HepG2 (cell line): ENCODE measurements around the gene MYO19. TPM values are rescaled to one million over a fixed set of nuclear protein-coding genes. Genes with fewer than 3 reads are reported as not detected.

Experiments
- BRD4 ChIP-seq: sonication (generic); formaldehyde crosslinking; IDR thresholded peaks from 2 replicates; pipeline ENCODE4 v1.4.0; 2020; ENCODE audit warnings: missing genetic modification reagents
- HOXD1 ChIP-seq: sonication (generic); formaldehyde crosslinking; IDR thresholded peaks from 2 replicates; pipeline ENCODE4 v1.5.0; 2020; ENCODE audit warnings: missing genetic modification reagents
- IKZF1 ChIP-seq: fragments of 450-650 bp; IDR thresholded peaks from 2 replicates; pipeline ENCODE4 v1.7.1; 2016
- SYNCRIP ChIP-seq: fragments of 200-400 bp; formaldehyde crosslinking; IDR thresholded peaks from 2 replicates; pipeline ENCODE4 v1.6.1; 2018; ENCODE audit warnings: mild to moderate bottlenecking, low read depth, low read length; ENCODE audit not compliant: insufficient read depth
- ZNF224 ChIP-seq: sonication (generic); formaldehyde crosslinking; IDR thresholded peaks from 2 replicates; pipeline ENCODE4 v1.5.0; 2020; ENCODE audit warnings: mild to moderate bottlenecking, missing genetic modification reagents
- ZNF512 ChIP-seq: sonication (generic); formaldehyde crosslinking; IDR thresholded peaks from 2 replicates; pipeline ENCODE4 v1.4.0; 2020; ENCODE audit warnings: mild to moderate bottlenecking, missing genetic modification reagents
- ZNF713 ChIP-seq: sonication (generic); formaldehyde crosslinking; IDR thresholded peaks from 2 replicates; pipeline ENCODE4 v1.4.0; 2020; ENCODE audit warnings: mild to moderate bottlenecking, missing genetic modification reagents
- polyA plus RNA-seq, 8 experiments: library from polyadenylated mRNA; depleted of rRNA in 3 of 8; stranded (reverse) in 7 of 8; unstranded in 1 of 8; fragments of >200 nt; fragmentation: Illumina TruSeq in 4 of 8; extraction: Trizol in 4 of 8; gene quantifications; 2 replicates each; pipeline versions ENCODE4 v1.2.1 to v1.2.3, GENCODE V29; 2011 to 2016; ENCODE audit warnings: low read depth in 4 of 8, missing spikeins in 1 of 8, mixed read lengths in 1 of 8; ENCODE audit not compliant: insufficient read depth in 1 of 8
- total RNA-seq, 5 experiments: library from RNA; depleted of rRNA; stranded (reverse); fragments of >200 nt; fragmentation: Illumina TruSeq; extraction: Trizol; gene quantifications; 2 replicates each; pipeline ENCODE4 v1.2.3, GENCODE V29; 2016; ENCODE audit warnings: low read depth in 1 of 5
- TF ChIP-seq, protein P1 (sequence below): sonication (generic); formaldehyde crosslinking; IDR thresholded peaks from 2 replicates; pipeline ENCODE4 v1.4.0; 2020; ENCODE audit warnings: mild to moderate bottlenecking, missing genetic modification reagents
- TF ChIP-seq, protein P2 (sequence below): fragments of 450-650 bp; IDR thresholded peaks from 2 replicates; pipeline ENCODE4 v1.6.1; 2016
- TF ChIP-seq, protein P3 (sequence below): sonication (generic); formaldehyde crosslinking; IDR thresholded peaks from 2 replicates; pipeline ENCODE4 v1.4.0; 2020; ENCODE audit warnings: mild to moderate bottlenecking, missing genetic modification reagents
- TF ChIP-seq, protein P4 (sequence below): sonication (generic); formaldehyde crosslinking; IDR thresholded peaks from 2 replicates; pipeline ENCODE4 v1.5.0; 2020; ENCODE audit warnings: mild to moderate bottlenecking, missing genetic modification reagents

Gene MYO19
- total and polyA plus RNA-seq, 2 of the 13 experiments (the other 11 are each of a cell fraction or from before 2014, with no cell fraction given): 75.7 to 82.3 TPM

- TF ChIP-seq, protein P1, sequence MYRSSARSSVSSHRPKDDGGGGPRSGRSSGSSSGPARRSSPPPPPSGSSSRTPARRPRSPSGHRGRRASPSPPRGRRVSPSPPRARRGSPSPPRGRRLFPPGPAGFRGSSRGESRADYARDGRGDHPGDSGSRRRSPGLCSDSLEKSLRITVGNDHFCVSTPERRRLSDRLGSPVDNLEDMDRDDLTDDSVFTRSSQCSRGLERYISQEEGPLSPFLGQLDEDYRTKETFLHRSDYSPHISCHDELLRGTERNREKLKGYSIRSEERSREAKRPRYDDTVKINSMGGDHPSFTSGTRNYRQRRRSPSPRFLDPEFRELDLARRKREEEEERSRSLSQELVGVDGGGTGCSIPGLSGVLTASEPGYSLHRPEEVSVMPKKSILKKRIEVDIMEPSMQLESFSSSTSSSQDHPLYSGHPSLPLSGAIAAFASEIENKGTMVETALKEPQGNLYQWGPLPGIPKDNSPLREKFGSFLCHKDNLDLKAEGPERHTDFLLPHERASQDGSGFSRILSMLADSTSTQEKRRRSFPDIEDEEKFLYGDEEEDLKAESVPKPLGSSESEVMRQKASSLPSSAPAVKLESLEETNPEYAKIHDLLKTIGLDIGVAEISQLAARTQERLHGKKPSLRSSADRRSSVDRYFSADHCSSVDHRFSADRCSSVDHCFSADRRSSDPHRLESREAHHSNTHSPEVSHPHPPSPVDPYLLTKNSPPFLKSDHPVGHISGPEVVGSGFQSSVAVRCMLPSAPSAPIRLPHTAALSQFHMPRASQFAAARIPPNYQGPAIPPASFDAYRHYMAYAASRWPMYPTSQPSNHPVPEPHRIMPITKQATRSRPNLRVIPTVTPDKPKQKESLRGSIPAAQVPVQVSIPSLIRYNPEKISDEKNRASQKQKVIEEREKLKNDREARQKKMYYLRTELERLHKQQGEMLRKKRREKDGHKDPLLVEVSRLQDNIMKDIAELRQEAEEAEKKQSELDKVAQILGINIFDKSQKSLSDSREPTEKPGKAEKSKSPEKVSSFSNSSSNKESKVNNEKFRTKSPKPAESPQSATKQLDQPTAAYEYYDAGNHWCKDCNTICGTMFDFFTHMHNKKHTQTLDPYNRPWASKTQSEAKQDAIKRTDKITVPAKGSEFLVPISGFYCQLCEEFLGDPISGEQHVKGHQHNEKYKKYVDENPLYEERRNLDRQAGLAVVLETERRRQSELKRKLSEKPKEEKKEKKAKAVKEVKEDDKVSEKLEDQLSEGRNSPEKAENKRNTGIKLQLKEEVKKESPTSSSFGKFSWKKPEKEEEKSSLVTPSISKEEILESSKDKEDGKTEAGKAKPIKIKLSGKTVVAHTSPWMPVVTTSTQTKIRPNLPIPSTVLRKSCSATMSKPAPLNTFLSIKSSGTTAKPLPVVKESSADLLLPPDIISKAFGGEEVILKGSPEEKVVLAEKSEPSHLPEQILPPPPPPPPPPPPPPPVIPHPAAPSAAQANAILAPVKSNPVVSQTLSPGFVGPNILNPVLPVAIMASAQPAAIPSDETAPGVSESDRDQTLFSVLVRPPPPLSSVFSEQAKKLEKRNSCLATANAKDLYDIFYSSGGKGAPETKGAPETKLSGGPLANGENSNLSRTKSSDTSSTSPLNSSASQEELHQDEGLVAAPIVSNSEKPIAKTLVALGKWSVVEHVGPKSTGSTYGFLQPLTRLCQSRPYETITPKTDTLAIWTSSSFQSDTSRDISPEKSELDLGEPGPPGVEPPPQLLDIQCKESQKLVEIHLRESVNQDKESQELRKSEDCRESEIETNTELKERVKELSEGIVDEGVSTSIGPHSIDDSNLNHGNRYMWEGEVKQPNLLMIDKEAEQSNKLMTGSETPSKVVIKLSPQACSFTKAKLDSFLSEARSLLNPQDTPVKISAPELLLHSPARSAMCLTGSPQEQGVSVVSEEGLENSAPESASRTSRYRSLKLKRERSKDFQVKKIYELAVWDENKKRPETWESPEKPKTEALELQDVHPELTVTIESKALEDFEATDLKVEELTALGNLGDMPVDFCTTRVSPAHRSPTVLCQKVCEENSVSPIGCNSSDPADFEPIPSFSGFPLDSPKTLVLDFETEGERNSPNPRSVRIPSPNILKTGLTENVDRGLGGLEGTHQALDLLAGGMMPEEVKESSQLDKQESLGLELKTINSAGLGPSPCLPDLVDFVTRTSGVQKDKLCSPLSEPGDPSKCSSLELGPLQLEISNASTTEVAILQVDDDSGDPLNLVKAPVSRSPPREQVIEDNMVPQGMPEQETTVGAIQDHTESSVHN (CRISPR knock-in tag): peak; percentile 92; the same call in 1 of the 2 replicates
- TF ChIP-seq IKZF1: no peak
- peak; percentile 84; the same call in 1 of the 2 replicates for TF ChIP-seq ZNF224 (CRISPR knock-in tag)
- no peak for TF ChIP-seq HOXD1 (CRISPR knock-in tag)
- no peak for TF ChIP-seq ZNF512 (CRISPR knock-in tag)
- no peak for TF ChIP-seq SYNCRIP
- TF ChIP-seq, protein P2, sequence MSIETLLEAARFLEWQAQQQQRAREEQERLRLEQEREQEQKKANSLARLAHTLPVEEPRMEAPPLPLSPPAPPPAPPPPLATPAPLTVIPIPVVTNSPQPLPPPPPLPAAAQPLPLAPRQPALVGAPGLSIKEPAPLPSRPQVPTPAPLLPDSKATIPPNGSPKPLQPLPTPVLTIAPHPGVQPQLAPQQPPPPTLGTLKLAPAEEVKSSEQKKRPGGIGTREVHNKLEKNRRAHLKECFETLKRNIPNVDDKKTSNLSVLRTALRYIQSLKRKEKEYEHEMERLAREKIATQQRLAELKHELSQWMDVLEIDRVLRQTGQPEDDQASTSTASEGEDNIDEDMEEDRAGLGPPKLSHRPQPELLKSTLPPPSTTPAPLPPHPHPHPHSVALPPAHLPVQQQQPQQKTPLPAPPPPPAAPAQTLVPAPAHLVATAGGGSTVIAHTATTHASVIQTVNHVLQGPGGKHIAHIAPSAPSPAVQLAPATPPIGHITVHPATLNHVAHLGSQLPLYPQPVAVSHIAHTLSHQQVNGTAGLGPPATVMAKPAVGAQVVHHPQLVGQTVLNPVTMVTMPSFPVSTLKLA: no peak
- no peak for TF ChIP-seq ZNF713 (CRISPR knock-in tag)
- TF ChIP-seq, protein P3, sequence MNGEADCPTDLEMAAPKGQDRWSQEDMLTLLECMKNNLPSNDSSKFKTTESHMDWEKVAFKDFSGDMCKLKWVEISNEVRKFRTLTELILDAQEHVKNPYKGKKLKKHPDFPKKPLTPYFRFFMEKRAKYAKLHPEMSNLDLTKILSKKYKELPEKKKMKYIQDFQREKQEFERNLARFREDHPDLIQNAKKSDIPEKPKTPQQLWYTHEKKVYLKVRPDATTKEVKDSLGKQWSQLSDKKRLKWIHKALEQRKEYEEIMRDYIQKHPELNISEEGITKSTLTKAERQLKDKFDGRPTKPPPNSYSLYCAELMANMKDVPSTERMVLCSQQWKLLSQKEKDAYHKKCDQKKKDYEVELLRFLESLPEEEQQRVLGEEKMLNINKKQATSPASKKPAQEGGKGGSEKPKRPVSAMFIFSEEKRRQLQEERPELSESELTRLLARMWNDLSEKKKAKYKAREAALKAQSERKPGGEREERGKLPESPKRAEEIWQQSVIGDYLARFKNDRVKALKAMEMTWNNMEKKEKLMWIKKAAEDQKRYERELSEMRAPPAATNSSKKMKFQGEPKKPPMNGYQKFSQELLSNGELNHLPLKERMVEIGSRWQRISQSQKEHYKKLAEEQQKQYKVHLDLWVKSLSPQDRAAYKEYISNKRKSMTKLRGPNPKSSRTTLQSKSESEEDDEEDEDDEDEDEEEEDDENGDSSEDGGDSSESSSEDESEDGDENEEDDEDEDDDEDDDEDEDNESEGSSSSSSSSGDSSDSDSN (CRISPR knock-in tag): peak; percentile 38; the same call in 1 of the 2 replicates
- peak; percentile 70; the same call in 1 of the 2 replicates for TF ChIP-seq BRD4 (CRISPR knock-in tag)
- TF ChIP-seq, protein P4, sequence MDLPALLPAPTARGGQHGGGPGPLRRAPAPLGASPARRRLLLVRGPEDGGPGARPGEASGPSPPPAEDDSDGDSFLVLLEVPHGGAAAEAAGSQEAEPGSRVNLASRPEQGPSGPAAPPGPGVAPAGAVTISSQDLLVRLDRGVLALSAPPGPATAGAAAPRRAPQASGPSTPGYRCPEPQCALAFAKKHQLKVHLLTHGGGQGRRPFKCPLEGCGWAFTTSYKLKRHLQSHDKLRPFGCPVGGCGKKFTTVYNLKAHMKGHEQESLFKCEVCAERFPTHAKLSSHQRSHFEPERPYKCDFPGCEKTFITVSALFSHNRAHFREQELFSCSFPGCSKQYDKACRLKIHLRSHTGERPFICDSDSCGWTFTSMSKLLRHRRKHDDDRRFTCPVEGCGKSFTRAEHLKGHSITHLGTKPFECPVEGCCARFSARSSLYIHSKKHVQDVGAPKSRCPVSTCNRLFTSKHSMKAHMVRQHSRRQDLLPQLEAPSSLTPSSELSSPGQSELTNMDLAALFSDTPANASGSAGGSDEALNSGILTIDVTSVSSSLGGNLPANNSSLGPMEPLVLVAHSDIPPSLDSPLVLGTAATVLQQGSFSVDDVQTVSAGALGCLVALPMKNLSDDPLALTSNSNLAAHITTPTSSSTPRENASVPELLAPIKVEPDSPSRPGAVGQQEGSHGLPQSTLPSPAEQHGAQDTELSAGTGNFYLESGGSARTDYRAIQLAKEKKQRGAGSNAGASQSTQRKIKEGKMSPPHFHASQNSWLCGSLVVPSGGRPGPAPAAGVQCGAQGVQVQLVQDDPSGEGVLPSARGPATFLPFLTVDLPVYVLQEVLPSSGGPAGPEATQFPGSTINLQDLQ (CRISPR knock-in tag): no peak
These were observed 51.8 kb downstream of the MYO19 start (continued) for GRCh38 chr17:36482611-36483504.
